Activated naive CD8-positive, alpha-beta T cell treated with anti-CD3 and anti-CD28 coated beads, Interleukin-2, amount 10 ng/mL, durations not matched to agents 7 days and 5 days (primary cell): Measurements from ENCODE around the gene CAGE1. TPM values are rescaled to one million over a fixed set of nuclear protein-coding genes. Genes with fewer than 3 reads are reported as not detected.

ENCODE experiments used
- ATAC-seq: fragments of 150-1000 bp; cut with Tn5 transposase; one replicate; pipeline ENCODE4 v1.10.0; 2021; ENCODE audit warnings: low read depth, moderate library complexity
- POLR2A ChIA-PET: fragments of 350-600 bp; sonication (Branson Sonifier 250); formaldehyde crosslinking; loops from one replicate; lab custom pipeline; 2021; ENCODE audit warnings: antibody characterized with exemption; lab: Charles Lee
- DNase-seq: peaks from one replicate; pipeline ENCODE4 v3.0.0; 2021
- H3K27ac Mint-ChIP-seq: one replicate; pipeline ENCODE4 v1.8.0; 2022; ENCODE audit warnings: mild to moderate bottlenecking, mixed read lengths
- H3K27me3 Mint-ChIP-seq: one replicate; pipeline ENCODE4 v1.8.0; 2022; ENCODE audit warnings: mild to moderate bottlenecking, moderate library complexity, mixed read lengths
- H3K36me3 Mint-ChIP-seq: one replicate; pipeline ENCODE4 v1.8.0; 2021; ENCODE audit warnings: mild to moderate bottlenecking, mixed read lengths
- H3K4me1 Mint-ChIP-seq: one replicate; pipeline ENCODE4 v1.8.0; 2021; ENCODE audit warnings: mixed read lengths
- H3K4me3 Mint-ChIP-seq: one replicate; pipeline ENCODE4 v1.8.0; 2022; ENCODE audit warnings: mild to moderate bottlenecking, moderate library complexity, mixed read lengths
- H3K9me3 Mint-ChIP-seq: one replicate; pipeline ENCODE4 v1.8.0; 2021; ENCODE audit warnings: mixed read lengths
- total RNA-seq, 2 experiments: library from RNA; stranded (reverse); gene quantifications; one replicate each; pipeline ENCODE4 v1.2.3, GENCODE V29; 2021

CAGE1 gene
- under 1 TPM; 0.17 to 0.20 TPM for total RNA-seq

GRCh38 chr6:7389451-7390225 is at the start of gene CAGE1, which contains the start of gene RIOK1:
Gene CAGE1, minus strand, starts transcription at chr6:7389742. Its CDS starts 2,569 bp downstream, at chr6:7387173.
Gene RIOK1, plus strand, starts transcription at chr6:7389808. Its CDS starts 195 bp downstream, at chr6:7390003.
- Mint-ChIP-seq H3K9me3 (no peaks in the 10 kb centered on the region), H3K36me3 (peaks cover 13% of the 10 kb centered on the region), H3K27me3 (no peaks in the 10 kb centered on the region), H3K4me3 (peak within 1 kb of the TSS; percentile 88), H3K4me1 (peaks cover 31% of the 10 kb centered on the region), H3K27ac (peak within 1 kb of the TSS; percentile 98)
- POLR2A ChIA-PET: interaction anchor here (0.5 to 2.2 kb wide), 7 partner anchors 49 to 517 kb away, joined by 3 to 19 read pairs (median 3); partner anchors contain the start of genes SNRNP48 and SSR1
- ATAC-seq (peak; percentile 97), DNase-seq (peak; percentile 96)

GRCh38 chr6:7439228-7439627 is 49.7 kb upstream of the CAGE1 start:
- Mint-ChIP-seq H3K4me1 (peaks cover 15% of the 10 kb centered on the region), H3K27ac (no peak overlapping the region), H3K9me3 (no peaks in the 10 kb centered on the region), H3K27me3 (peaks cover 10% of the 10 kb centered on the region), H3K4me3 (peak overlapping the region; percentile 56), H3K36me3 (no peaks in the 10 kb centered on the region)
- POLR2A ChIA-PET: no interaction called here
- ATAC-seq (no peak), DNase-seq (no peak)

- peaks cover 15% of the 10 kb centered on the region for H3K4me1 Mint-ChIP-seq
Observed at GRCh38 chr6:7438011-7438410, 48.5 kb upstream of the CAGE1 start.

GRCh38 chr6:7434672-7435071 is 45.1 kb upstream of the CAGE1 start:
- H3K36me3 Mint-ChIP-seq: no peaks in the 10 kb centered on the region
- ATAC-seq: no peak
- no peaks in the 10 kb centered on the region for H3K9me3 Mint-ChIP-seq
- H3K27me3 Mint-ChIP-seq: peaks cover 8% of the 10 kb centered on the region
- no peak overlapping the region for H3K4me3 Mint-ChIP-seq
- H3K27ac Mint-ChIP-seq: no peak overlapping the region
- POLR2A ChIA-PET: no interaction called here
- no peak for DNase-seq
- H3K4me1 Mint-ChIP-seq: peaks cover 12% of the 10 kb centered on the region

More at GRCh38 chr6:7438011-7438410, 48.5 kb upstream of the CAGE1 start:
- DNase-seq (no peak), ATAC-seq (no peak)
- H3K9me3 Mint-ChIP-seq: no peaks in the 10 kb centered on the region
- H3K36me3 Mint-ChIP-seq: no peaks in the 10 kb centered on the region
- no peak overlapping the region for H3K4me3 Mint-ChIP-seq
- H3K27me3 Mint-ChIP-seq: peaks cover 10% of the 10 kb centered on the region
- no peak overlapping the region for H3K27ac Mint-ChIP-seq
- POLR2A ChIA-PET: no interaction called here

GRCh38 chr6:7433121-7433617 is 43.6 kb upstream of the CAGE1 start:
- H3K36me3 Mint-ChIP-seq: no peaks in the 10 kb centered on the region
- no peak for ATAC-seq
- peaks cover 11% of the 10 kb centered on the region for H3K27me3 Mint-ChIP-seq
- POLR2A ChIA-PET: no interaction called here
- no peak for DNase-seq
- no peak overlapping the region for H3K27ac Mint-ChIP-seq
- peaks cover 3% of the 10 kb centered on the region for H3K4me1 Mint-ChIP-seq
- no peak overlapping the region for H3K4me3 Mint-ChIP-seq
- H3K9me3 Mint-ChIP-seq: no peaks in the 10 kb centered on the region

GRCh38 chr6:7432391-7433120 is 43.0 kb upstream of the CAGE1 start:
- H3K4me1 Mint-ChIP-seq: peaks cover 3% of the 10 kb centered on the region
- no peaks in the 10 kb centered on the region for H3K9me3 Mint-ChIP-seq
- DNase-seq (no peak), ATAC-seq (no peak)
- peaks cover 12% of the 10 kb centered on the region for H3K27me3 Mint-ChIP-seq
- no peaks in the 10 kb centered on the region for H3K36me3 Mint-ChIP-seq
- POLR2A ChIA-PET: no interaction called here
- H3K4me3 Mint-ChIP-seq: no peak overlapping the region
- no peak overlapping the region for H3K27ac Mint-ChIP-seq

GRCh38 chr6:7431674-7432390 is 42.3 kb upstream of the CAGE1 start:
- POLR2A ChIA-PET: no interaction called here
- H3K9me3 Mint-ChIP-seq: no peaks in the 10 kb centered on the region
- H3K27ac Mint-ChIP-seq: no peak overlapping the region
- no peak for ATAC-seq
- peaks cover 12% of the 10 kb centered on the region for H3K27me3 Mint-ChIP-seq
- peaks cover 3% of the 10 kb centered on the region for H3K4me1 Mint-ChIP-seq
- H3K36me3 Mint-ChIP-seq: no peaks in the 10 kb centered on the region
- DNase-seq: no peak
- H3K4me3 Mint-ChIP-seq: no peak overlapping the region

GRCh38 chr6:7431313-7431673 is 41.8 kb upstream of the CAGE1 start:
- H3K36me3 Mint-ChIP-seq: no peaks in the 10 kb centered on the region
- peaks cover 10% of the 10 kb centered on the region for H3K27me3 Mint-ChIP-seq
- no peaks in the 10 kb centered on the region for H3K9me3 Mint-ChIP-seq
- no peak for DNase-seq
- no peak overlapping the region for H3K4me3 Mint-ChIP-seq
- POLR2A ChIA-PET: no interaction called here
- peaks cover 3% of the 10 kb centered on the region for H3K4me1 Mint-ChIP-seq
- no peak overlapping the region for H3K27ac Mint-ChIP-seq
- no peak for ATAC-seq

GRCh38 chr6:7426447-7427169 is 37.1 kb upstream of the CAGE1 start:
- Mint-ChIP-seq H3K4me3 (no peak overlapping the region), H3K9me3 (no peaks in the 10 kb centered on the region), H3K27ac (no peak overlapping the region), H3K36me3 (peaks cover 1% of the 10 kb centered on the region), H3K27me3 (peaks cover 4% of the 10 kb centered on the region), H3K4me1 (peaks cover 3% of the 10 kb centered on the region)
- ATAC-seq (no peak), DNase-seq (no peak)
- POLR2A ChIA-PET: no interaction called here

GRCh38 chr6:7425808-7426190 is 36.3 kb upstream of the CAGE1 start:
- H3K27me3 Mint-ChIP-seq: peaks cover 4% of the 10 kb centered on the region
- POLR2A ChIA-PET: no interaction called here
- H3K4me1 Mint-ChIP-seq: no peaks in the 10 kb centered on the region
- ATAC-seq: no peak
- peaks cover 1% of the 10 kb centered on the region for H3K36me3 Mint-ChIP-seq
- no peak overlapping the region for H3K27ac Mint-ChIP-seq
- H3K4me3 Mint-ChIP-seq: no peak overlapping the region
- H3K9me3 Mint-ChIP-seq: no peaks in the 10 kb centered on the region
- DNase-seq: no peak

GRCh38 chr6:7424967-7425807 is 35.6 kb upstream of the CAGE1 start:
- H3K27ac Mint-ChIP-seq: no peak overlapping the region
- POLR2A ChIA-PET: no interaction called here

GRCh38 chr6:7424058-7424457 is 34.5 kb upstream of the CAGE1 start:
- no peak overlapping the region for H3K4me3 Mint-ChIP-seq
- POLR2A ChIA-PET: interaction anchor here (0.7 kb wide), 1 partner anchor 14 kb away, joined by 4 read pairs; no protein-coding TSS in a partner anchor
- H3K27ac Mint-ChIP-seq: no peak overlapping the region
- no peaks in the 10 kb centered on the region for H3K9me3 Mint-ChIP-seq
- H3K4me1 Mint-ChIP-seq: no peaks in the 10 kb centered on the region
- ATAC-seq (no peak), DNase-seq (no peak)
- peaks cover 6% of the 10 kb centered on the region for H3K36me3 Mint-ChIP-seq
- H3K27me3 Mint-ChIP-seq: peaks cover 4% of the 10 kb centered on the region

More at GRCh38 chr6:7424967-7425807, 35.6 kb upstream of the CAGE1 start:
- ATAC-seq: no peak
- no peaks in the 10 kb centered on the region for H3K9me3 Mint-ChIP-seq
- no peak overlapping the region for H3K4me3 Mint-ChIP-seq
- no peaks in the 10 kb centered on the region for H3K4me1 Mint-ChIP-seq
- H3K27me3 Mint-ChIP-seq: peaks cover 4% of the 10 kb centered on the region
- peaks cover 1% of the 10 kb centered on the region for H3K36me3 Mint-ChIP-seq
- no peak for DNase-seq
